H1 (cell line): ENCODE measurements around the gene MPRIP. TPM values are rescaled to one million over a fixed set of nuclear protein-coding genes. Genes with fewer than 3 reads are reported as not detected.

Experiments
- CTCF ChIA-PET: fragments of 300-600 bp; sonication (Branson Sonifier 250); formaldehyde crosslinking; loops from one replicate; lab custom pipeline; 2021; ENCODE audit not compliant: partially characterized antibody; lab: Charles Lee
- POLR2A ChIA-PET: fragments of 300-600 bp; sonication (Branson Sonifier 250); formaldehyde crosslinking; loops from one replicate; lab custom pipeline; 2021; ENCODE audit warnings: inconsistent platforms; ENCODE audit not compliant: partially characterized antibody; lab: Charles Lee
- DNase-seq, 2 experiments: peaks; one replicate each; pipeline versions ENCODE4 v3.0.0 to v3.0.0-alpha.2; 2010 to 2022; ENCODE audit warnings: low spot score in 2 of 2, low read depth in 1 of 2, mixed read lengths in 1 of 2
- FAIRE-seq: peaks from 2 replicates; lab custom pipeline; 2011; peaks lifted over from hg19 to GRCh38; lab: Jason Lieb, UNC
- H2AFZ ChIP-seq: 2 replicates; pipeline ENCODE4 v1.8.1; 2012; ENCODE audit warnings: low read length, inconsistent platforms
- H2AK5ac ChIP-seq: 2 replicates; pipeline ENCODE4 v1.6.1; 2013; ENCODE audit warnings: low read depth, low read length
- H2BK120ac ChIP-seq: replicated peaks from 2 replicates; pipeline ENCODE3; 2013; ENCODE audit warnings: low read depth, low read length, inconsistent platforms
- H2BK12ac ChIP-seq: 2 replicates; pipeline ENCODE4 v1.6.1; 2013; ENCODE audit warnings: low read depth, low read length
- H2BK15ac ChIP-seq: 2 replicates; pipeline ENCODE4 v1.6.1; 2013; ENCODE audit warnings: low read length
- H2BK20ac ChIP-seq: 2 replicates; pipeline ENCODE4 v1.6.1; 2013; ENCODE audit warnings: low read length
- H2BK5ac ChIP-seq: 2 replicates; pipeline ENCODE4 v1.6.1; 2013; ENCODE audit warnings: low read depth, low read length
- H3K14ac ChIP-seq: 2 replicates; pipeline ENCODE4 v1.6.1; 2013; ENCODE audit warnings: inconsistent platforms; ENCODE audit not compliant: insufficient read length
- H3K18ac ChIP-seq: 2 replicates; pipeline ENCODE4 v1.6.1; 2013; ENCODE audit warnings: low read length; ENCODE audit errors: extremely low read depth
- H3K23ac ChIP-seq: 2 replicates; pipeline ENCODE4 v1.6.1; 2013; ENCODE audit warnings: inconsistent platforms; ENCODE audit not compliant: insufficient read length
- H3K23me2 ChIP-seq: 2 replicates; pipeline ENCODE4 v1.6.1; 2013; ENCODE audit warnings: low read depth, low read length
- H3K27ac ChIP-seq: 2 replicates; pipeline ENCODE4 v1.6.1; 2011; ENCODE audit warnings: low read depth, low read length, inconsistent platforms
- H3K27me3 ChIP-seq, 4 experiments: replicated peaks in 1 of 4; 1 replicate in 1 of 4; 2 replicates in 3 of 4; pipeline versions ENCODE4 v1.6.1 to v1.8.1; 2011 to 2013; ENCODE audit warnings: low read length in 3 of 4, mild to moderate bottlenecking in 3 of 4, inconsistent platforms in 2 of 4, mixed read lengths in 2 of 4, moderate library complexity in 1 of 4; ENCODE audit not compliant: control insufficient read depth in 3 of 4, insufficient read depth in 3 of 4; ENCODE audit errors: extremely low read depth in 1 of 4
- H3K36me3 ChIP-seq, 4 experiments: 2 replicates each; pipeline versions ENCODE4 v1.6.1 to v1.8.1; 2011 to 2013; ENCODE audit warnings: mild to moderate bottlenecking in 4 of 4, low read length in 3 of 4, moderate library complexity in 2 of 4, control low read depth in 1 of 4, inconsistent platforms in 1 of 4; ENCODE audit not compliant: insufficient read depth in 4 of 4, control insufficient read depth in 2 of 4
- H3K4ac ChIP-seq: replicated peaks from 2 replicates; pipeline ENCODE3; 2013; ENCODE audit warnings: low read length, low read depth, mixed read lengths, inconsistent platforms; ENCODE audit not compliant: insufficient read length
- H3K4me1 ChIP-seq, 4 experiments: replicated peaks in 1 of 4; 1 replicate in 1 of 4; 2 replicates in 3 of 4; pipeline versions ENCODE4 v1.6.1 to v1.8.1; 2011 to 2013; ENCODE audit warnings: low read length in 3 of 4, inconsistent platforms in 2 of 4, mixed read lengths in 1 of 4; ENCODE audit not compliant: insufficient read depth in 4 of 4, control insufficient read depth in 3 of 4
- H3K4me2 ChIP-seq, 2 experiments: 2 replicates each; pipeline versions ENCODE4 v1.6.1 to v1.8.1; 2011 to 2013; ENCODE audit warnings: low read depth in 2 of 2, low read length in 2 of 2, control low read depth in 1 of 2, inconsistent platforms in 1 of 2, mild to moderate bottlenecking in 1 of 2; ENCODE audit not compliant: insufficient read depth in 1 of 2
- H3K4me3 ChIP-seq, 4 experiments: fragments of 200-600, 300-600 bp in 1 of 4; sonication (generic), shearing (Covaris generic), sonication (Bioruptor Twin) in 1 of 4; 2 replicates each; pipeline versions ENCODE4 v1.5.1 to v1.8.1; 2011 to 2016; ENCODE audit warnings: low read length in 4 of 4, low read depth in 3 of 4, control low read depth in 2 of 4, inconsistent platforms in 2 of 4, mild to moderate bottlenecking in 2 of 4, mixed read lengths in 1 of 4, moderate library complexity in 1 of 4; ENCODE audit not compliant: insufficient read depth in 2 of 4; ENCODE audit errors: extremely low read depth in 1 of 4
- H3K56ac ChIP-seq: replicated peaks from 2 replicates; pipeline ENCODE3; 2013; ENCODE audit warnings: low read depth, mild to moderate bottlenecking, mixed read lengths, low read length, inconsistent platforms; ENCODE audit not compliant: insufficient read length
- H3K79me1 ChIP-seq: 2 replicates; pipeline ENCODE4 v1.6.1; 2013; ENCODE audit warnings: low read depth, low read length, control low read depth
- H3K79me2 ChIP-seq, 2 experiments: 2 replicates each; pipeline versions ENCODE4 v1.6.1 to v1.8.1; 2012 to 2013; ENCODE audit warnings: low read length in 2 of 2, mild to moderate bottlenecking in 2 of 2, inconsistent platforms in 1 of 2; ENCODE audit not compliant: insufficient read depth in 2 of 2, control insufficient read depth in 1 of 2
- H3K9ac ChIP-seq, 4 experiments: replicated peaks in 1 of 4; 1 replicate in 1 of 4; 2 replicates in 3 of 4; pipeline versions ENCODE4 v1.6.1 to v1.8.1; 2011 to 2013; ENCODE audit warnings: low read depth in 3 of 4, low read length in 3 of 4, control low read depth in 2 of 4, mild to moderate bottlenecking in 2 of 4, moderate library complexity in 2 of 4, inconsistent platforms in 1 of 4; ENCODE audit errors: extremely low read depth in 1 of 4
- H3K9me3 ChIP-seq, 2 experiments: 2 replicates each; pipeline versions ENCODE4 v1.6.1 to v1.8.1; 2012 to 2013; ENCODE audit warnings: mild to moderate bottlenecking in 2 of 2, moderate library complexity in 2 of 2, control low read depth in 1 of 2, inconsistent platforms in 1 of 2, low read depth in 1 of 2, low read length in 1 of 2, mixed read lengths in 1 of 2; ENCODE audit not compliant: insufficient read depth in 2 of 2
- H4K20me1 ChIP-seq, 2 experiments: replicated peaks in 1 of 2; 2 replicates each; pipeline versions ENCODE3 to v1.8.1; 2011 to 2013; ENCODE audit warnings: inconsistent platforms in 2 of 2, low read length in 2 of 2, mild to moderate bottlenecking in 1 of 2; ENCODE audit not compliant: insufficient read depth in 2 of 2, control insufficient read depth in 1 of 2
- H4K5ac ChIP-seq: 2 replicates; pipeline ENCODE4 v1.6.1; 2013; ENCODE audit warnings: low read length, low read depth, mixed read lengths, inconsistent platforms; ENCODE audit not compliant: insufficient read length
- H4K8ac ChIP-seq: 2 replicates; pipeline ENCODE4 v1.8.0; 2013; ENCODE audit warnings: mild to moderate bottlenecking, moderate library complexity, low read length, inconsistent platforms; ENCODE audit not compliant: insufficient read depth; ENCODE audit errors: extremely low read depth
- H4K91ac ChIP-seq: replicated peaks from 2 replicates; pipeline ENCODE3; 2013; ENCODE audit warnings: low read length, mixed read lengths, inconsistent platforms; ENCODE audit not compliant: insufficient read length
- CHD2 ChIP-seq: IDR thresholded peaks from 2 replicates; pipeline ENCODE4 v1.6.1; 2012; ENCODE audit warnings: low read length, improper control_type of control experiment
- EZH2 ChIP-seq: fragments of 200-600 bp; sonication (generic); IDR thresholded peaks from 2 replicates; pipeline ENCODE4 v1.7.1; 2012; ENCODE audit warnings: low read depth, mild to moderate bottlenecking, moderate library complexity, low read length, inconsistent platforms; ENCODE audit not compliant: severe bottlenecking
- PHF8 ChIP-seq: fragments of 200-600 bp; sonication (generic); conservative IDR thresholded peaks from 2 replicates; pipeline ENCODE4 v1.7.1; 2012; ENCODE audit warnings: low read depth, mild to moderate bottlenecking, inconsistent platforms, low read length, moderate library complexity
- SAP30 ChIP-seq: fragments of 300-600 bp; sonication (generic); IDR thresholded peaks from 2 replicates; pipeline ENCODE4 v1.7.1; 2012; ENCODE audit warnings: low read length, moderate library complexity, mild to moderate bottlenecking, inconsistent platforms; ENCODE audit not compliant: insufficient read depth, insufficient replicate concordance
- WGBS, 2 experiments: shearing (Covaris generic) in 1 of 2; methylation state at CpG; one replicate each; pipeline versions ENCODE4 v1.1.6 to v1.1.7; 2013 to 2015; ENCODE audit warnings: low lambda C conversion rate in 2 of 2, mixed read lengths in 2 of 2, inconsistent platforms in 1 of 2, low coverage in 1 of 2, missing lambda C conversion rate in 1 of 2; ENCODE audit not compliant: insufficient replicate concordance in 2 of 2, insufficient coverage in 1 of 2, insufficient read length in 1 of 2; ENCODE audit errors: extremely low coverage in 1 of 2, missing lambda C conversion rate in 1 of 2; 5-methylcytosine and 5-hydroxymethylcytosine counted together
- polyA plus RNA-seq, 7 experiments: library from polyadenylated mRNA; depleted of rRNA in 3 of 7; stranded (reverse) in 5 of 7; unstranded in 2 of 7; fragments of >200 nt in 5 of 7; fragments of 200-250 nt in 2 of 7; gene quantifications; 1 replicate in 5 of 7; 2 replicates in 1 of 7; 4 replicates in 1 of 7; pipeline versions ENCODE4 v1.2.1 to v1.2.3, GENCODE V29; 2011 to 2013; ENCODE audit warnings: missing spikeins in 2 of 7, mixed read lengths in 2 of 7
- total RNA-seq: library from RNA; stranded (reverse); fragmentation: NEBNext Ultra II Directional; extraction: Animal tissue kit (Norgen Biotek cat#: 25700); gene quantifications from 2 replicates; pipeline ENCODE4 v1.2.1, GENCODE V29; 2021

MPRIP gene
- total and polyA plus RNA-seq, 2 of the 8 experiments (the other 6 are each of a cell fraction or from before 2014, with no cell fraction given): 48.6 to 146 TPM

GRCh38 chr17:17043461-17044271 is 1.4 kb downstream of the MPRIP start:
- peaks cover 12% of the 10 kb centered on the region for H3K79me1 ChIP-seq
- peaks cover 14 to 57% of the 10 kb centered on the region in 2 experiments for H3K79me2 ChIP-seq
- no peak overlapping the region for H2BK12ac ChIP-seq
- H4K20me1 ChIP-seq: peaks cover 3 to 11% of the 10 kb centered on the region in 2 experiments
- ChIA-PET CTCF (interaction anchor here (2.4 kb wide), 1 partner anchor 12 kb away, joined by 8 read pairs; no protein-coding TSS in a partner anchor), POLR2A (interaction anchor here (0.9 to 3.6 kb wide), 3 partner anchors 11 to 189 kb away, joined by 4 to 15 read pairs (median 14); no protein-coding TSS in a partner anchor)
- H3K4me3 ChIP-seq: peak overlapping the region; percentile 54 to 83 (median 80)
- no peak overlapping the region for H3K56ac ChIP-seq
- peaks cover 3 to 12% (median 8%) of the 10 kb centered on the region in 4 experiments; a peak in 6 of 7 replicates for H3K4me1 ChIP-seq
- no peak overlapping the region for H4K5ac ChIP-seq
- TF ChIP-seq PHF8: 0 out of 2 replicates have a peak, but pooled peaks have one; percentile 24
- TF ChIP-seq CHD2: no peak
- no peak for TF ChIP-seq EZH2
- no peak for TF ChIP-seq SAP30
- no peak overlapping the region for H3K14ac ChIP-seq
- no peak overlapping the region for H3K27ac ChIP-seq
- no peak overlapping the region for H2AK5ac ChIP-seq
- H4K91ac ChIP-seq: no peak overlapping the region
- H3K36me3 ChIP-seq: no peaks in the 10 kb centered on the region
- H3K18ac ChIP-seq: no peak overlapping the region
- H2BK20ac ChIP-seq: no peak overlapping the region
- FAIRE-seq (no peak), DNase-seq (no peak)
- peak overlapping the region; percentile 21 to 82 (median 46); a peak in 4 of 7 replicates for H3K9ac ChIP-seq
- no peak overlapping the region for H3K23ac ChIP-seq
- H2AFZ ChIP-seq: no peak overlapping the region
- H3K4me2 ChIP-seq: peak overlapping the region; percentile 87 to 96
- H3K23me2 ChIP-seq: peaks cover 7% of the 10 kb centered on the region
- H2BK120ac ChIP-seq: no peak overlapping the region
- peaks cover 0 to 5% (median 3%) of the 10 kb centered on the region in 4 experiments; a peak in 2 of 7 replicates for H3K27me3 ChIP-seq
- no peaks in the 10 kb centered on the region for H3K9me3 ChIP-seq
- no peak overlapping the region for H2BK5ac ChIP-seq
- no peak overlapping the region for H3K4ac ChIP-seq
- H4K8ac ChIP-seq: no peak overlapping the region
- H2BK15ac ChIP-seq: no peak overlapping the region
- WGBS, 2 experiments: 53% methylated on average over 19 of the region's 19 CpGs; no CpG with 5 or more reads in 1 of the 2 experiments
